ENCODE results near the gene AKT3. TPM values are rescaled to one million over a fixed set of nuclear protein-coding genes. Genes with fewer than 3 reads are reported as not detected.
"Not testable (repeated sequence)": the region's sequence is repeated elsewhere in the genome, so short reads cannot be mapped to it uniquely, and the experiment has no call there.

AKT3 gene
- total RNA-seq, 1 donor from 2014 or later = 55.8 TPM

DNA sequence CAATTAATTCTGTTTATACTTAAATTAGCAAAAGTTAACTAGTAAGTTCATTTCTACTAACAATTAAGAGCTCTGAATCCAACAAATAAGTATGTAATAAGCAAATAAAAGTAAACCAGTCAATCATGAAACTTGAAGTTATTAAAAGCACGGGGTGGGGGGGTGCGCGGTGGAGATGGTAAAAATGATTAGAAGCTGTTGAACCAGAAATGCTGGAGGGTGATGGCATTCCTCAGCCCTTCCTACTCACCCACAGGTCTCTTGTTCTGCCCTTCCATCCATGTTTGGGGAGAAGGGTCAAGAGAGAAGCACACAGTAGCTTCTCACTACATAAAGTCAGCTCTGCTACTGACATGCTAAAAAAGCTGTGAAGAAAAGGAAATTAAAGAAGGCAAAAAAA, 63.5 kb downstream of the AKT3 start:
- no peak for DNase-seq (ENCODE audit: low spot score)

DNA sequence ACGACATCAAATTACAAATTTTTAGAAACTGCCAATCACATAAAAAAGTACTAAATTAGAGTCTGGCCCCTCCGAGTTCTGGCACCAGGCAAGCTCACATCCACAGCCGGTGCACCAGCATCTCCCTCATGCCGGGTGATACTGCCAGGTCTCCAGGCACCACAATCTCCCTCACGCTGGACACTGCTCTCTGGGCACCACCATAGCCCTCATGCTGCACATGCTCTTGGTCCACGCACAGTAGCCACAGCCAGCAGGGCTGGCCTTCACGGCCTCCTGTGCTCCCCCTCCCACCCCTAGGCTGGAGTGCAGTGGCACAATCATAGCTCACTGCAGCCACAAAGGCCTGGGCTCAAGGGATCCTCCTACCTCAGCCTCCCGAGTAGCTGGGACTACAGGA, 65.5 kb downstream of the AKT3 start:
- no peak for DNase-seq (ENCODE audit: low spot score)

DNA sequence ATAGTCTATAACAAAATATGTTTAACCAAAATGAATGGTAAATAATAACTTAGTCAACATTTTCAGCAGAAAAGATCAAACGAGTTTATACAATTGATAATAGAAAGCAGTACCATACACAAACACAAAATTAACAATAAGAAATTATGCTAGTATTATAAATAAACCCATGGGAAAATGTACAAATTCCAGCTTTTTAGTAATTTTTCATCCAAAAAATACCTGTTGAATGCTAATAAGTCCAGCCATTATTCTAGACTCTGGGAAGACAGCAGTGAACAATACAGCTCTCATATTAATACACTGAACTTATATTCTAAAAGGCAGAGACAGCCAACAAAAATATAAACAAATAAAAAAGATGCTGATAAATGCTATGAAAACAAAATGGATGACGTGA, 66.3 kb downstream of the AKT3 start:
- no peak for DNase-seq (ENCODE audit: low spot score)

DNA sequence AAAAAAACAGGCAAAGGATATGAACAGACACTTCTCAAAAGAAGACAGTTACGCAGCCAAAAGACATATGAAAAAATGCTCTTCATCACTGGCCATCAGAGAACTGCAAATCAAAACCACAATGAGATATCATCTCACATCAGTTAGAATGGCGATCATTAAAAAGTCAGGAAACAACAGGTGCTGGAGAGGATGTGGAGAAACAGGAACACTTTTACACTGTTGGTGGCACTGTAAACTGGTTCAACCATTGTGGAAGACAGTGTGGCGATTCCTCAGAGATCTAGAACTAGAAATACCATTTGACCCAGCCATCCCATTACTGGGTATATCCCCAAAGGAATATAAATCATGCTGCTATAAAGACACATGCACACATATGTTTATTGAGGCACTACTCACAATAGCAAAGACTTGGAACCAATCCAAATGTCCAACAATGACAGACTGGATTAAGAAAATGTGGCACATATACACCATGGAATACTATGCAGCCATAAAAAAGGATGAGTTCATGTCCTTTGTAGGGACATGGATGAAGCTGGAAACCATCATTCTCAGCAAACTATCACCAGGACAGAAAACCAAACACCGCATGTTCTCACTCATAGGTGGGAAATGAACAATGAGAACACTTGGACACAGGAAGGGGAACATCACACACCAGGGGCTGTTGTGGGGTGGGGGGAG, 77.5 kb downstream of the AKT3 start:
- DNase-seq (ENCODE audit: low spot score) = not testable (repeated sequence)

DNA sequence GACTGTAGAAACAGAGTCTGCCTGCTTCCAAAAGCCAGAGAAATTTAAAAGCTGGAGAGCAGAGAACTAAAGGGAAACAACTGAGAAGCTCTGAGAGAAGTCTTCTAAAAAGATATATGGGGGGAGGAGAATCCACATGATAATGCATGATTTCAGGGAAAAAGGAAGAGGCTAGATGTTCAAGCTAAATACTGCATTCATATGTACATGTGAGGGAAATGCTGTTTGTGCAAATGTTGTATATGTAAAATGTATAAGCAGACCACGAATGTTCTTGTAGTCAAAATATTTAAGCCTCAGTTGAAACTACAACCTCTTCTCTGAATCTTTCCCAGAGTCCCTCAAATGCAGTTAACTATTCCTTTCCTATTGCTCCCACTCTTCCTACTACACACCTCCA, 79.2 kb downstream of the AKT3 start:
- DNase-seq (ENCODE audit: low spot score) = no peak

DNA sequence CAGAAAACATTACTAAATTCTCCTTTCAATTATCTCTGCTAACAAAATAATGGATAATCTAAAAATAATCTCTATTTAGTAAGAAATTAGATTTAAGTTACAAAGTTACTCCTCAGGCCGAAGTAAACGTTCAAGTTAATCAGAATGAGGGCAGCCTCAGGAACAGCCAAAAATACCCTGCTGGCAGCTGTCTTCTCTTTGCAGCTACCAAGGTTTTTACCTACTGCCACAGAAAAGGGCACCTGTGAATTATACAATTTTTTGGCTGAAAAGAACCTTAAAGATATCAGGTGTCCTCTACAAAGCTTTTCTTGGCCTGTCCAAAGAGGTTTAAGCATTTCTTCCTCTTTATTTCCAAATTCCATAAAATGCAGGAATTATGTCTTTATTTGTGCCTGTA, 84.4 kb downstream of the AKT3 start:
- no peak for DNase-seq (ENCODE audit: low spot score)

DNA sequence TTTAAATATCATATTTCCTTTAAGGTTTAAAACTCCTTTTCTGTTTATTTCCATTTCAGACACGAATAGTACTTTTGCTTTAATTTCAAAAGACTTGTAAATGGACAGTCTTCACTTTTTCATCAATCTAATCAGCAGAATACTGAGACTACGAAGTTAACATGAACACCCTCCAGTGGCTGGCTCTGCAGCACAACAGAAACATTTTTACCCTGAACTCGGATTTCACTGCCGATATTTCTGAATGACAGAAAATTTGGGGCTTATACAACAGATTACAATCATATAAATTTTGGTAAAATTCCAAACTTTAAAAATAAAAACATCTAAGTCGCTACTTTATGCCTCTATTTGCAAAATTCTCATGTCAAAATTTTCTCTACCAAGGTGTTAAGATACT, 86.2 kb downstream of the AKT3 start:
- no peak for DNase-seq (ENCODE audit: low spot score)

DNA sequence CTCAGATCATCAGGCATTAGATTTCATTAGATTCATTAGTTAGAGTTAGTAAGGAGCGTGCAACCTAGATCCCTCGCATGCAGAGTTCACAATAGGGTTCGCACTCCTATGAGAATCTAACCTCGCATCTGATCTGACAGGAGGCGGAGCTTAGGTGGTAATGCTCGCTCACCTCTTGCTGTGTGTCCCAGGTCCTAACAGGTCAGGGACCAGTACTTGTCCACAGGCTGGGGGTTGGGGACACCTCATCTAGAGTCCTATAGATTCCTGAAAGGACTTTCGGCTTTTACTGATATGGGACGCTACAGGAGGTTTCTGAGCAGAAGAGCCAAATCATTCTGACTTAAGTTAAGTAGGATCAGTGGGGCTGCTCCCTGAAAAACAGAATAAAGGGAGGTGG, 91.4 kb downstream of the AKT3 start:
- no peak for DNase-seq (ENCODE audit: low spot score)

DNA sequence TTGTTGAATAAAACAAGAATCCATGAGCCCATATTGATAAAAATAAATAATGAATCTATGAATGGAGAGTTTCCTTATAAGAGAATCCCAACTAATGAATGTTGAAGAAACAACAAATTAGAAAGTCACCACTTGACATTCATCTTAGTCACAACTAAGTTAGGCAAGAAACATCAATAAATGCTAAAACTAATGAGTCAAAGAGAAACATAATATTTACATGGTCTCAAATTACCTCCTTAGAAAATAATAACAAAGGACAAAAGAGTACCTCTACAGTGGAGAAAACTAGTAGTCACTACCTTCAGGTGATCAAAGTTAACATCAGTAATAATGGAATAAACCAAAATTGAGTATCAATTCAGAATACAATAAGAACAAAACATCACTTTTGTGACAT, 93.5 kb downstream of the AKT3 start:
- no peak for DNase-seq (ENCODE audit: low spot score)

DNA sequence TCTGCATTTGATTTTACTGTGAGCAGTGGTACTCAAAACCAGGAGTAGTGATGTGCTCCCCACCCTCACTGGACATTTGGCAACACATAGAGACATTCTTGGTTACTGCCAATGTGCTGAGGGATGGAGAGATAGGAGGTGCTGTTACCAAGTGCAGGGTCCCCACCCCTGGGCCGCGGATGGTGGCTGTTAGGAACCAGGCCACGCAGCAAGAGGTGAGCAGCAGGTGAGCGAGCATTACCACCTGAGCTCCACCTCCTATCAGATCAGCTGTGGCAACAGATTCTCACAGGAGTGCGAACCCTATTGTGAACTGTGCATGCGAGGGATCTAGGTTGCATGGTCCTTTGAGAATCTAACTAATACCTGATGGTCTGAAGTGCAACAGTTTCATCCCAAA, 95.7 kb downstream of the AKT3 start:
- no peak for DNase-seq (ENCODE audit: low spot score)

DNA sequence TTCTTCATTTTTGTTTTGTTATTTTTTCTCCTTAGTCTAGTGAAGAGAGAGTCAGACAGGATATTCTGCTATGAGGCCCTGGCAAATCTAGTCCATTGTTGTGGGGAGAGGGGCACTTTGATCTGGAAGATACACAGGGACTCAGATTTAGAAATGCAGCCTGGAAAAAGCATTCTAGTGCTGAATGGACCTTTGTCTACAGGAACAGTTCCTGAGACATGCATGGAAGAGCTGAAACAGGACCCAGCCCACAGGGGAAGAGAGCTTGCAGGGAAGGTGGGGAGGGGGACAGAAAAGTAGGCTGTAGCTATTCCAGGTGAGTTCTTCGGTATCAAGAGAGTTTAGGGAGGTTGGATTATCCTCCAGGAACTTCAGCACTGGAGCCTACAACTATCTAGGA, 98.5 kb downstream of the AKT3 start:
- no peak for DNase-seq (ENCODE audit: low spot score)

DNA sequence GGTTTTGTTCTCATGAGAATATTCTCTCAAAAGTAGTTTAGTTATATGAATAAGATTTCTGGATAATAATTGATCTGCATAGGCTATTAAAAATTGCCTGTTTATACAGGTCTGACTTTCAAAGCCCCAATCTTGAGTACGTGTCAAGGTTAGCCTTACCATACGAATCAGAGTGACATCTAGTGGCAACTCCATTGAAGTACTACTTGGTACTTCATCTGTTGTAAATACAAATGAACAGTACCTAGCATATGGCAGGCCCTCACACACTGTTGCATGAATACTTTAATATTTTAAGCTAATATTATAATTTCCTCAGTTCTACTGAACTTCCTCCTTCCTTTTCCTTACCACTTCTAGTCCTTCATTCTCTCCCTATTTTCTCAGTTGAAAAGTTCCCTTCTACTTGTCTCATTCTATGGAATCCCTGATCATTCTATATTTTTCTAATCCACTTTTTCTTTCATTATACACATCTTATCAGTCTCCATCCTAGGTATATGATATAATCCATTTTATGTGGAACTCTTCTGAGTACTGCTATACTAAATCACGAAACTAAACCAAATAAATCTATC, 101.2 kb downstream of the AKT3 start:
- no peak for DNase-seq (ENCODE audit: low spot score)

DNA sequence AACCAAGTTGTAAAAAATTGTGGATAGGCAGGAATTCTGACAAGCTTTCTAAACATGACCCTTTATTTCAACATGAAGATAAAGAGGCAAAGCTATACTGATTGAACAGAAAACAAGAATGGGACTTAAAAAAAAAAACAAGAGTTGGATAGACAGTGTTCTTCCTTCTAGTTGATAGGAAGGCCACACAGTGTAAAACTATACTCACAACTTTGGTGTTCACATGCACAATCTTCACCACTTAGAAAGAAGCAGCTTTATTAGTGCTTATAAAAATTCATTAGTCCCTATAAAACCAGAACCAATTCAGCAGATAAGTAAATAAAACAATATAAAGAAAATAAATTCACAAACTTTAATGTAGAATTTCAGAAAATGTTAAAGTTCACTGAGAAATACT, 101.8 kb downstream of the AKT3 start:
- no peak for DNase-seq (ENCODE audit: low spot score)

DNA sequence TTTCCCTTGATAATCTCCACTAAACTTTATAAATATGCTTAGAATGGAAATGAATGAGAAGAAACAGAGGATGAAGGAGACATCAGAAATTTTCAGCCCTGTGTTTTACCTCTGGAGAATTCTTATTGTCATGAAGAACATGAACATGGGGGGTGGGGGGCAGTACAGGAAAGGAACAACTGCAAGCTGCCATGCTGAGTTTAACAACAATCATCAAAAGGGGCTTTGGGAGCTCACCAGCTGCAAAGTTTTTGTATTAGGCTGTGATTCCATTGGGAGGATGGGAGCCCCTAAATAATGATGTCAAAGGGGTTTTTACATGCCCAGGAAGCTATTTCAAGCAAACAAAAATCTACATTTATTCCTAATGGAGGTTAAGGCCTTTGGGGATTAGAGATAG, 103.3 kb downstream of the AKT3 start:
- DNase-seq (ENCODE audit: low spot score) = no peak

DNA sequence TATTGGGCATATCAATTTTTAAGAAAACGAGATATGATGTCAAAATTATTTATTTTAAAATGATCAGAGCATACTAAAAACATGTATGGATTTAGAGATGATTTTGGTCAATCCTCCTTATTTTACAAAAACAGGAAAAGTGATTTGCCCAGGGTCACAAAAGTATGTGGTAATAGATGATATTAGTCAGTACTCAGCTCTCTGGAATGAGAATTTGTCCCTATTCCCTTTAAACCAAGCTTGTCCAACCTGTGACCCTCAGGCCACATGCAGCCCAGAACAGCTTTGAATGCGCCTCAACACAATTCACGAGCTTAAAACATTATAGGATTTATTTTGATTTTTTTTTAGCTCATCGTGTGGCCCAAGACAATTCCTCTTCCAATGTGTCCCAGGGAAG, 104.7 kb downstream of the AKT3 start:
- no peak for DNase-seq (ENCODE audit: low spot score)

DNA sequence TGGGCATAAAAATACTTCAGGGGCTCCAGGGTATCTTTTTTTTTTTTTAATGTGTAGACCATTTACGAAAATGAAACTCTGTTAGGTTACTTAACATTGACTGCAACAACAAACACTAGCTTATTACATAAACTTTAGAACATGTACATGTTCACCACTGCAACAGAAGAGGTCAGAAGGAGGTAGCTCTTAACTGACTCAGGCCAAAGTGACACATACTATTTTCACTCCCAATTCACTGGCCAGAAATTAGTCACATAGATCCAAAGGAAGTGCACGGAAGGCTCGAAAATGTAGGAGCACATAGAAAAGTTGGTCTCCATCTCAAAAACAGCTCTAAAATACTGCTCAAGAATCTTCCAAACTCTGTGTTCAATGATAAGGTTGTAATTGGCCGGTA, 107.2 kb downstream of the AKT3 start:
- DNase-seq (ENCODE audit: low spot score) = no peak

DNA sequence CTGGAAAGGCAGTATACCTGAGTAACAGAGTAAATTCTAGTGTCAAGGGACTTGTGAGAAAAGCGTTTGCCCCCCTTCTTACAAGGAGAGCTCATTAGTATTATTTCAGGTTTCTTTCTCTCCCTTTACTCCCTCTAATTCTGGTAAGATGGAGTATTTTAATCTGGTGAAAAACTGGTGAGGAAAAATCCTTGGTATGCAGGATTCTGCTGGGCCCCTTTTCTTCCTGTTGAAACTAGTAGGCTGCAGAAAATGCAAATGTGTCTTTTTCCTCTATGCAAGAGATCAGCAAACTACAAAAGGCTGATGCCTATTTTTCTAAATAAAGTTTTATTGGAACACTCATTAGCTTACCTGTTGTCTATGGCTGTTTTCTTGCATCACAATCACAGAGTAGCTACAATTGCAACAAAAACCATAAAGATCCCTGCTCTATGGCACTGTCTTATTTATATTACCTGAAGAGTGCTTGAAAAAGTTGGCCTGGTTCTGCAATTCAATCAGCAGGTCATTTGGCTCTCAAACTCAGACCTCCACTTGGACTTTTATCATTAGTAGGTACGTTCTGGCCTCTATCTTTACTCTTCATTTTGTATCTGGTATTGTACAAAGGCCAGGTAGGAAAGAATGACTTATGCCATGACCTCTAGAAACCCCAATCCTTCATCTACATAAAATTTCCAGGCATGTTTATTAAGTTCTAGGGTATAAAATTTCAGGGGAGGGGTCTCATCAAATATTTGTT, 109.6 kb downstream of the AKT3 start:
- no peak for DNase-seq (ENCODE audit: low spot score)

DNA sequence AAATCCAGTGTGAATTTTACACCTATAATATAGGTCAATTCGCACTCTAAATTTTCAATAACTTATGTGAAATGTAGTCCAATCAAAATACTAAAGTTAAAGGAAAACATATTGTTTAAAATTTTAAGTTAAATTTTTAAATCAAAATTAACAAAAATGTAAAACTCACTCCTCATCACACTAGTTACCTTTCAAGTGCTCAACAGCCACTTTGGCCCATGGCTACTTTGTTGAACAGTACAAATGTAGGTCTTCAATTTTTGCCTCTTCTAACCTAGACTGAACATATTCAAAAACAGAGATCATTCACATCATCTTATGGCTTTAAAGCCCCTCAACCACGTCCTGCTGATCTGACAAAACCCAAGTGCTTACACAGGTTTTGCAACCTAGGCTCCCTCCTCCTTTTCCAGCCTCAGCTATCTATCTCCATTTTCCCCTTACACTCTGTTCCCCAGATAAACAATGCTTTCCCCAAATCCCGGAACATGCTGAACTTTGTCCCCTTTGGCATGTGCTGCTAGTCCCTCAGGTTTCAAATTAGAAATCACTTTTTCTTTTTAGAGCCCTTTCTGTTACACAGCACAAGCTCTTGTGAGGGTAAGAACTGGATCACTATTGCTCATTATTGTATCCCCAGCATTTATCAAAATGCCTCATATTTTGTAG, 110.6 kb downstream of the AKT3 start:
- no peak for DNase-seq (ENCODE audit: low spot score)

DNA sequence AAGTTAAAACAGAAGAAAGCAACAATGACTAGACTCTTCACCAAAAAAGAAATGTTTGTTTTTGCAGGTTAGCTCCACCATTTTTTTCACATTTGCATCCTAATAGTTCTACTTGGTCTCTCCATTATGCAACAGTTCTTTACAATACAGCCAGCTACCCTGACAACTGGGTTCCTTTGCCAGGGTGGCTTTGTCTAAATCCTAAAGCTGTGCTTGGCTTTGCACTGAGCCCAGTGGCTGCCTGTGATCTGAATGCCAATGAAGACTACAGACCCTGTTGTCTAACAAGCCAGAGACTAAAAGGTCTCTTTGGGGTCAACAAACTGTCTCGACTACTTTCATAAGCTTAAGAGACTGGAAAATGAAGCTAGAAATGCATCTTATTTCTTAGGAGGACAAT, 112.0 kb downstream of the AKT3 start:
- DNase-seq (ENCODE audit: low spot score) = no peak

DNA sequence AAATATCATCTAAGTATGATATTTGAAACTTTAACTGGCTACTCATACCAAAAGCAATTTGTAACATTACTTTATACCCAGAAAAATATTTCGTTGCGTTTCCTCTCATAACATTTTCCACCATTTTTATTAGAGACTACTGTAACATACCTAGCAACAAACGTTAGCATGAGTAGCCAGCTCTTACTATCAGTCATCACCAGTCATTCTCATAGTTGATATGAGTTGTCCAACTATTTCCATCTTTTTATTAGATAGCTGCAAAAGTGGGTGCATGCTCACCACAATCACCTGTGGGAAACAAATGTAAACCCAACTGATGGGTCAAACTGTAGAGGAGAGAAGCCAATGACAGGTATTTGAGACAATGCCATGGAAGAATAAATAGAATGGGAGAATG, 114.6 kb downstream of the AKT3 start:
- no peak for DNase-seq (ENCODE audit: low spot score)

DNA sequence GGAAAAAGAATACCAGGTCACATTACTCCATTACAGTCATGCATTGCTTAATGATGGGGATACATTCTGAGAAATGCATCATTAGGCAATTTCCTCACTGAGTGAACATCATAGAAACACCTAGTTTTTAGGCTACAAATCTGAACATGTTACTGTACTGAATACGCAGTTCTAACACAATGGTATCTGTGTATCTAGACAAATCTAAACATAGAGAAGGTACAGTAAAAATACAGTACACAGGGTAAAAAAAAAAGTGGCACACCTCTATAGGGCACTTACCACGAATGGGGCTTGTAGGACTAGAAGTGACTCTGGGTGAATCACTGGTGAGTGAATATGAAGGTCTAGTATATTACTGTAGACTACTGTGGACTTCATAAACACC, 115.7 kb downstream of the AKT3 start:
- DNase-seq (ENCODE audit: low spot score) = no peak

DNA sequence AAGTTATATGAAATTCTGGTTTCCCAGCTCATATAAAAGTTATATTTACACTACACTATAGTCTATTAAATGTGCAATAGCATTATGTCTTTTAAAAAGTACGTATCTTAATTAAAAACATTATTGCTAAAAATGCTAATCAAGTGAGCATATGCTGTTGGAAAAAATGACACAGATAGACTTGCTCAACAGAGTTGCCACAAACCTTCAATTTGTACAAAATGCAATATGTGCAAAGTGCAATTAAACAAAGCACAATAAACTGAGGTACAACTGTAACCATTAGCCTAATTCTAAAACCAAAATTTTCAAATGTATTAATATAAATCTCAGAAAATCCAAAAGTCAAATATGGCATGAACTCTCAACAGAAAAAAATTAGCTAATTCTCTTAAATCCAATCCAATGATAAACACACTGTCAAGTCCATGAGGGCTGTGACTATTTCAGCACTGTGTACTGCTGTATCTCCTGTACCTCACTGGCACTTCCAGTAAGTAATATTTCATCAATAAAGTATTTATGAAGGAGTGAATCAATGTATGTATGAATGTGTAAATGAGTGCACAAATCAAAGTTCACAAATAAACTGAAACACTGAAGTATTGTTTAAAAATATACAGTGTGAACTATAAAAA, 116.3 kb downstream of the AKT3 start:
- DNase-seq (ENCODE audit: low spot score) = no peak

Measured in mesenteric fat pad (tissue), 1 donor.